GM12878 (cell line): ENCODE measurements around the gene GBA2.

Experiments used
- CREB1 ChIP-seq: IDR thresholded peaks from 2 replicates; pipeline ENCODE4 v1.6.1; 2012; ENCODE audit warnings: low read depth, mild to moderate bottlenecking, inconsistent platforms
- HDGF ChIP-seq: fragments of 450-650 bp; IDR thresholded peaks from 2 replicates; pipeline ENCODE4 v1.6.1; 2016; ENCODE audit warnings: antibody characterized with exemption
- TF ChIP-seq, protein P1 (sequence below): fragments of 450-650 bp; IDR thresholded peaks from 2 replicates; pipeline ENCODE4 v1.6.1; 2017; ENCODE audit warnings: mild to moderate bottlenecking
- TF ChIP-seq, protein P2 (sequence below): IDR thresholded peaks from 2 replicates; pipeline ENCODE4 v1.6.1; 2012; ENCODE audit warnings: mild to moderate bottlenecking, low read depth, low read length

DNA sequence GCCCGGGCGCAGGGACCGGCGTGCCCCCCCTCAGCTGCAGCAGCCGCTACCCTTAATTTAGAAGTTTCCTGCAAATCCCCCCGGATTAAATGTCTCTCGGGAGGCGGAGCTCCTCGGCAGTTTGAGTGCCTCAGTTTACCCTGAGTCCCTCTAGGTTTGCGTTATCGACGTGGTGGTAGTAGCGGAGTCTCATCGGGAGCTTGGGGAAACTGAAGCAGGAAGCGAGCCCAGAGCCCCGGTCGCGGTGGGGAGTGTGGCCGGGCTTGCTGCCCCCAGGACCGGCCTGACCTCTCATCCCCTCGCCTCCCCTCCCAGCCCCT, 58.8 kb downstream of the GBA2 start:
- TF ChIP-seq, protein P1, sequence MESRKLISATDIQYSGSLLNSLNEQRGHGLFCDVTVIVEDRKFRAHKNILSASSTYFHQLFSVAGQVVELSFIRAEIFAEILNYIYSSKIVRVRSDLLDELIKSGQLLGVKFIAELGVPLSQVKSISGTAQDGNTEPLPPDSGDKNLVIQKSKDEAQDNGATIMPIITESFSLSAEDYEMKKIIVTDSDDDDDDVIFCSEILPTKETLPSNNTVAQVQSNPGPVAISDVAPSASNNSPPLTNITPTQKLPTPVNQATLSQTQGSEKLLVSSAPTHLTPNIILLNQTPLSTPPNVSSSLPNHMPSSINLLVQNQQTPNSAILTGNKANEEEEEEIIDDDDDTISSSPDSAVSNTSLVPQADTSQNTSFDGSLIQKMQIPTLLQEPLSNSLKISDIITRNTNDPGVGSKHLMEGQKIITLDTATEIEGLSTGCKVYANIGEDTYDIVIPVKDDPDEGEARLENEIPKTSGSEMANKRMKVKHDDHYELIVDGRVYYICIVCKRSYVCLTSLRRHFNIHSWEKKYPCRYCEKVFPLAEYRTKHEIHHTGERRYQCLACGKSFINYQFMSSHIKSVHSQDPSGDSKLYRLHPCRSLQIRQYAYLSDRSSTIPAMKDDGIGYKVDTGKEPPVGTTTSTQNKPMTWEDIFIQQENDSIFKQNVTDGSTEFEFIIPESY = no peak
- TF ChIP-seq CREB1 (no peak), HDGF (no peak)
- TF ChIP-seq, protein P2, sequence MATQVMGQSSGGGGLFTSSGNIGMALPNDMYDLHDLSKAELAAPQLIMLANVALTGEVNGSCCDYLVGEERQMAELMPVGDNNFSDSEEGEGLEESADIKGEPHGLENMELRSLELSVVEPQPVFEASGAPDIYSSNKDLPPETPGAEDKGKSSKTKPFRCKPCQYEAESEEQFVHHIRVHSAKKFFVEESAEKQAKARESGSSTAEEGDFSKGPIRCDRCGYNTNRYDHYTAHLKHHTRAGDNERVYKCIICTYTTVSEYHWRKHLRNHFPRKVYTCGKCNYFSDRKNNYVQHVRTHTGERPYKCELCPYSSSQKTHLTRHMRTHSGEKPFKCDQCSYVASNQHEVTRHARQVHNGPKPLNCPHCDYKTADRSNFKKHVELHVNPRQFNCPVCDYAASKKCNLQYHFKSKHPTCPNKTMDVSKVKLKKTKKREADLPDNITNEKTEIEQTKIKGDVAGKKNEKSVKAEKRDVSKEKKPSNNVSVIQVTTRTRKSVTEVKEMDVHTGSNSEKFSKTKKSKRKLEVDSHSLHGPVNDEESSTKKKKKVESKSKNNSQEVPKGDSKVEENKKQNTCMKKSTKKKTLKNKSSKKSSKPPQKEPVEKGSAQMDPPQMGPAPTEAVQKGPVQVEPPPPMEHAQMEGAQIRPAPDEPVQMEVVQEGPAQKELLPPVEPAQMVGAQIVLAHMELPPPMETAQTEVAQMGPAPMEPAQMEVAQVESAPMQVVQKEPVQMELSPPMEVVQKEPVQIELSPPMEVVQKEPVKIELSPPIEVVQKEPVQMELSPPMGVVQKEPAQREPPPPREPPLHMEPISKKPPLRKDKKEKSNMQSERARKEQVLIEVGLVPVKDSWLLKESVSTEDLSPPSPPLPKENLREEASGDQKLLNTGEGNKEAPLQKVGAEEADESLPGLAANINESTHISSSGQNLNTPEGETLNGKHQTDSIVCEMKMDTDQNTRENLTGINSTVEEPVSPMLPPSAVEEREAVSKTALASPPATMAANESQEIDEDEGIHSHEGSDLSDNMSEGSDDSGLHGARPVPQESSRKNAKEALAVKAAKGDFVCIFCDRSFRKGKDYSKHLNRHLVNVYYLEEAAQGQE = no peak
